ENCODE data around the gene NSUN2.

DNA sequence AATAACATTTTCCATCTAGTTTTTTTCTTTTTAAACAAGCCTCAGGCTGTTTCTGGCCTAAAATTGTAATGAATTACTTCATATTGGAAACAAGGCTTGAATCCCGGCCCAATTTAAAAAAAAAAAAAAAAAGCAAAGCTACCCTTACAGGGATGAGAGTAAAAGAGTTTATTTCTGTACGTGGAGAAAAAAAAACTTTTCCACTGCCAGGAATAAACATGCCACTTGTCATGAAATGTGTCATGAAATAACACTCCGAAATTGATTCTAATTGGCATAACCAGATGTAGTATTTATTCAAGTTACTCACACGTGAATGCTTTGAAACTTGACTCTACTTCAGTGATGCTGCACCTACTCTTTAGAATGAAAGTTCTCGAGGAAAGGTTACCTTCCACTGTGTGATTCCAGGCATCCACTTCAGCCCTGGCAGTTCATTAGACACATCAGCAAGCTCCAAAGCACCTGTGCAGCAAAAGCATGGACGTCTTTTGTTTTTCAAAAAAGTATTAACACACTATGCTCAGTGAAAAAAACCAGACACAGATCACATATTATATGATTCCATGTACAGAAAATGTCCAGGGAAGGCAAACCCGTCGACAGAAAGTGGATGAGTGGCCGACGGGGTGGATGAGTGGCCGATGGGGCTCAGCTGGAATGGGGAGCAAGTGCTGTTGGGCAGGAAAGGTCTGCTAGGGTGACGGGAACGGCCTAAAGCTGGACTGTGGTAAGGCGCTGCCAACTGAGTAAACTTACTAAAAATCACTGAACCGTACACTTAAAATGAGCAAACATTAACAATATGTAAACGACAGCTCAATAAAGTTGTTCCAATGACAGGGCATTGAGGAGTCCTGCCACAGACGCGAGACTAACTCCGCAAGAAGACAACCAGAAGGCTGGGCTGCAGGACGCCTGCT, 21.2 kb downstream of the NSUN2 start:
- TF ChIP-seq, protein P1, sequence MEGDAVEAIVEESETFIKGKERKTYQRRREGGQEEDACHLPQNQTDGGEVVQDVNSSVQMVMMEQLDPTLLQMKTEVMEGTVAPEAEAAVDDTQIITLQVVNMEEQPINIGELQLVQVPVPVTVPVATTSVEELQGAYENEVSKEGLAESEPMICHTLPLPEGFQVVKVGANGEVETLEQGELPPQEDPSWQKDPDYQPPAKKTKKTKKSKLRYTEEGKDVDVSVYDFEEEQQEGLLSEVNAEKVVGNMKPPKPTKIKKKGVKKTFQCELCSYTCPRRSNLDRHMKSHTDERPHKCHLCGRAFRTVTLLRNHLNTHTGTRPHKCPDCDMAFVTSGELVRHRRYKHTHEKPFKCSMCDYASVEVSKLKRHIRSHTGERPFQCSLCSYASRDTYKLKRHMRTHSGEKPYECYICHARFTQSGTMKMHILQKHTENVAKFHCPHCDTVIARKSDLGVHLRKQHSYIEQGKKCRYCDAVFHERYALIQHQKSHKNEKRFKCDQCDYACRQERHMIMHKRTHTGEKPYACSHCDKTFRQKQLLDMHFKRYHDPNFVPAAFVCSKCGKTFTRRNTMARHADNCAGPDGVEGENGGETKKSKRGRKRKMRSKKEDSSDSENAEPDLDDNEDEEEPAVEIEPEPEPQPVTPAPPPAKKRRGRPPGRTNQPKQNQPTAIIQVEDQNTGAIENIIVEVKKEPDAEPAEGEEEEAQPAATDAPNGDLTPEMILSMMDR (IDR thresholded peaks at IDR 0.05): no peak
- no peak for TF ChIP-seq POLR2A (IDR thresholded peaks at IDR 0.05)
- TF ChIP-seq POLR2AphosphoS5 (IDR thresholded peaks at IDR 0.05): no peak

Data from transverse colon (tissue), 4 donors.